Activated CD8-positive, alpha-beta memory T cell treated with anti-CD3 and anti-CD28 coated beads for 24 hours (primary cell): ENCODE measurements around the gene S1PR4.
"Not testable (repeated sequence)": the region's sequence is repeated elsewhere in the genome, so short reads cannot be mapped to it uniquely, and the experiment has no call there.

Experiments
- DNase-seq: peaks from one replicate; pipeline ENCODE4 v3.0.0-alpha.2; 2020

Gene S1PR4

DNA sequence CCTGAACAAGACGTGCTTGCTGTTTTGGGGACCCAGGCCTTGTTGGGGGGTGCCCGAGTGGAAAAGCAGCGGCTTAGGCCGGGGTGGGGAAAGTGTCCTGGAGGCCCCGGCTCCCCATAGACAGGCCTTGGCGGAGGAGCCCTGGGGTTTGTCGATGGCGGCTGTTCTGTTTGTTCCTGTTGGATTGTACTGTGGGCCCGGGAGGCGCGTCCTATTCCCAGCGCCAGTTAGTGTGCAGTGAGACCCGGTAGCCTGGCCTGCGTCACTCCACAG is 18.3 kb downstream of the S1PR4 start:
- DNase-seq = no peak

DNA sequence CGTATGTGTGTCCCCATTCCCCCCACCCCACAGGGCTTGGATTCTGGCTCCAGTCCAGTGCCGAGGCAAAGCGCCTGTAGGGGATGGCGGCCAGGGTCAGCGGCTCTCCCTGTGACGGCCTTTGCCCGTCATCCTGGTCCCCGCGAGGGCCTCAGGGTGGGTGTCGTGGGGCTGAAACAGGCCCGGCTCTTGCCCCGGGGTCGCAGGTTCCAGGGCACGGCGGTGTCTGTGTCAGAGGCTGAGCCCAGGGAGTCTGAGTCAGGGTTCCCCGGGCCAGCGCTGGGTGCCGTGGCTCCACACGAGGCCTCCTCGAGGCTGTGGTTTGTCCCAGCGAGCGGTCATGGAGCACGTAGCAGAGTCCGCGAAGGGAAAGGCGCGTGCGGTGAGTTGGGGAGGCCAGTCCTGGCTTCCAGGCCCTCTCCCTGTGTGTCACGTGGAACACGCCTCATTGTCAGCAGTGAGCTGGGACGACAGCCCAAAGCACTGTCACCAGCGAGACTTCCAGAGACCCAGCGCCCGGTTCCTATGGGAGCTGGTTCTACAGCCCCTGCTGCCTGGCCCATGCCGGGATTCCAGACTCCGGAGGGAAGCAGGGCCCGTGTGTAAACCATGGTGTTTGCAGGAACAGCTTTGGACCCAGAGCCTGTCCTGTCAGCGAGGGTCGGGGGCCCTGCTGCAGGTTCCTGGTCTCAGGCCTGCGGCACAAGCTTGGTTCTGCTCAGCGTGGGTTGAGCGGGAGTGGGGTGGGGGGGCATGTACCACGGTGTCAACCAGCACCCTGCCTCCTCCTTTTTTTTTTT is 20.5 kb downstream of the S1PR4 start:
- DNase-seq = no peak

DNA sequence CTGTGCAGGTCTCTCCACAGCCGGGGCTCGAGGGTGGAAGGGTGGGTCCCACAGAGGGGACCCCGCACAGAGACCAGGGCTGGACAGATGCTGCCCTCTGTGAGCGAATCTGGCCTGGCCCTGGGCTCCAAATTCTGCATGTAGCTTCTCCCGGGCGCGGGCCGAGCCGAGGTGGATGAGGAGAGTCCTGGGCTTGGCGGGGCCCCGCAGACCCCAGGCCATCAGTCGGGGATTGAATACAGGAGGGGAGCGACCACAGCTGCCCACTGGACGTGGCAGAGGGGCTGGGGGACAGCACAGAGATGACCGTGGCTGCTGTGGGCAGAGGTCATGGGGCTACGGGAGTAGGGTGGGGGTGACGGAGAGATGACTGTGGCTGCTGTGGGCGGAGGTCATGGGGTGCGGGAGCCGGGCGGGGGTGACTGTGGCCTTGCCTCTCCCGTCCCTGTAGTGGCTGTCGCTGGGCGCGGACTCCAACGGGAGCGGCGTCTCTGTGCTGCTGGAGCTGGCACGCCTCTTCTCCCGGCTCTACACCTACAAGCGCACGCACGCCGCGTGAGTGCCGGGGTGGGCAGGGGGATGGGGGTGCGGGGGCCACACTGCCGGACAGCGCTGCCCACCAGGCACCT is 22.6 kb downstream of the S1PR4 start:
- no peak for DNase-seq

DNA sequence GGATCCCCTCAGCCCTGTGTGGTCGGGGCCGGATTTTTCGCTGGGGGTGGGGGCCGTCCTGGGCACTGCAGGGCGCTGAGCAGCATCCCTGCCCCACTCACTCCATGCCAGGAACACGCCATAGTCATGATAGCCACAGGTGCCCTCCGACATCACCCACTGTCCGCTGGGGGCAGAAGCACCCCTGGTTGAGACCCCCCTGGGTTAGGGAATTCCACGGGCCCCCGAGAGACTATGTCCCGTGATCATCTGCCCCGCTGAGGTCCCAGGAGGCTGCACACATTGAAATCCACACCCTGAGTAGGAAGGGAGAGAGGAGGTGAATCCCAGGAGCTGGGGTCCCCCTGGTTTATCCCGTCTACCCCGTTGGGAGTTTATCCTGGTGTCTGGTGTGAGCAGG is 23.3 kb downstream of the S1PR4 start:
- DNase-seq = no peak

DNA sequence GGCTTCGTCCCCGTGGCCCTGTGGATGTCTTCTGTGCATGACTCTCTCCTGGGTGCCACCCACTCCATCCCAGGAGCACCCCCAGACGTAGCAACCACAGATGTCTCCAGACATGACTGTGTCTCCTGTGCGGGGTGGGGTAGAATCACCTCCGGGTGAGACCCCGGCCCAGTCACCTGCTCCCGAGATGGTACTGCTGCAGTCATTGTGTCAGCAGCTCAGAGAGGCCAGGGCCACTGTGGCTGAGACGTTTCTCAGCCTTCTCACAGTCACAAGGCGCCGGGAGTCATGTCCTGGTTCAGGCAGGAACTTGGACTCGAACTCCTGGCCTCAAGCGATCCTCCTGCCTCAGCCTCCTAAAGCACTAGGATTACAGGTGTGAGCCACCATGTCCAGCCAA is 23.8 kb downstream of the S1PR4 start:
- no peak for DNase-seq

DNA sequence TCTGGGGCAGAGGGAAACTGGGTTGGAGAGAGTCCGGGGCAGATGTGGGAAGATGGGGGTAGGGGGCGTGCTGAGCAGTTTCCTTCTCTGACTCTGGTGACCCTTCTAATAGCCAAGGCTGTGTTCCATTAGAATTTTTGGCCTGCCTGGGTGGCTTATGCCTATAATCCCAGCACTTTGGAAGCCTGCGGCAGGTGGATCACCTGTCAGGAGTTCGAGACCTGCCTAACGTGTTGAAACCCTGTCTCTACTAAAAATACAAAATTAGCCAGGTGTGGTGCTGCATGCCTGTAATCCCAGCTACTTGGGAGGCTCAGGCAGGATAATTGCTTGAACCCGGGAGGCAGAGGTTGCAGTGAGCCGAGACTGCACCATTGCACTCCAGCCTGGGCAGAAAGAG is 24.3 kb downstream of the S1PR4 start:
- not testable (repeated sequence) for DNase-seq

DNA sequence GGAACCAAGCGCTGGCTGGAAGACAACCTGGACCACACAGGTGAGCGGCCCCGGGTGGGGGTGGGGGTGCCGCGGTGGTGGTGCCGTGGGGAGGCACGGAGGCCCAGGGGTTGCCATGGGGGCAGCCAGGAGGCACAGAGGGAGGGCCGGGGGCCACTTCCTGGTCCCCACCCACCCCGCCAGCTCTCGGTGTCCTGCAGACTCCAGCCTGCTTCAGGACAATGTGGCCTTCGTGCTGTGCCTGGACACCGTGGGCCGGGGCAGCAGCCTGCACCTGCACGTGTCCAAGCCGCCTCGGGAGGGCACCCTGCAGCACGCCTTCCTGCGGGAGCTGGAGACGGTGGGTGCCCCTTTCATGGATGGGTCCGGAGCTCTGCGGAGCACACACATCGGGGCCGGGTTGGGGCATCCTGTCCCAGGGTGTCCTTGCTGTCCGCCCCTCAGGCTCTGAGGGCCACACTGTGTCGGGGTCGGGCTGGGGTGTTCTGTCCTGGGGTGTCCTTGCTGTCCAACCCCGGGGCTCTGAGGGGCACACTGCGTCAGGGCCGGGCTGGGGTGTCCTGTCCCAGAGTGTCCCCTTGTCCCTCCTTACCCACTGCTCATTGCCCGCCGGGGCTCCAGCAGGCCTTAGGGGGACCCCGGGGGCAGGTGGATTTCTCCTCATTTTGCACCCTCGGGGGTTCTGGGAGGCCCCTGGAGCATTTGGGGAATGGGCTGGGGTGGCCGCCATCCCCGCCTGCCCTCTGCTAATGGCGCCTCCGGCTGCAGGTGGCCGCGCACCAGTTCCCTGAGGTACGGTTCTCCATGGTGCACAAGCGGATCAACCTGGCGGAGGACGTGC is 25.5 kb downstream of the S1PR4 start:
- DNase-seq = no peak

DNA sequence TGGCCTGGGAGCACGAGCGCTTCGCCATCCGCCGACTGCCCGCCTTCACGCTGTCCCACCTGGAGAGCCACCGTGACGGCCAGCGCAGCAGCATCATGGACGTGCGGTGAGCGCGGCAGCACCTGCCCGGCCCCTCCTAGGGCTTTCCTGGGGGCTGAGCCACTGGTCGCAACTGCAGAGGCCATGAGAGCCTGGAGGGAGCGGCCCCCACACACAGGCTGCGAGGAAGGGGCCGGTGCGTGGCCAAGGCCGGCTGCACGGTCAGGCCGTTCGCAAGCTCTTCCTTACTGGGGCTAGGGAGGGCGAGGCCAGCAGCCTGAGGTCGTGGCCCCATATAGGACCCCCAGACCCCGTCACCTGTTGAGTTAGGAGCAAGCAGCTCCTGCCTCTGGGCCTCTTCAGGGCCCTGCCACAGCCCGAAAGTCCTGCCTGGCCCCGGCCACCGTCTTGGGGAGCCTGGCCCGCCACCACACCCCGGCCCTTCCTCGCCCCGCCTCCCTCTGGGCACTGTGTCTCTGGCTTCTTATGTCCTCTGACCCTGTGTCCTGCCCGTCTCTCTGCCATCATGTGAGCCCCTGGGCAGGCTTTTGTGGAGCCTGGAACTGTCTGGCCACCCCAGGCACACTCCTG is 26.2 kb downstream of the S1PR4 start:
- DNase-seq = no peak

DNA sequence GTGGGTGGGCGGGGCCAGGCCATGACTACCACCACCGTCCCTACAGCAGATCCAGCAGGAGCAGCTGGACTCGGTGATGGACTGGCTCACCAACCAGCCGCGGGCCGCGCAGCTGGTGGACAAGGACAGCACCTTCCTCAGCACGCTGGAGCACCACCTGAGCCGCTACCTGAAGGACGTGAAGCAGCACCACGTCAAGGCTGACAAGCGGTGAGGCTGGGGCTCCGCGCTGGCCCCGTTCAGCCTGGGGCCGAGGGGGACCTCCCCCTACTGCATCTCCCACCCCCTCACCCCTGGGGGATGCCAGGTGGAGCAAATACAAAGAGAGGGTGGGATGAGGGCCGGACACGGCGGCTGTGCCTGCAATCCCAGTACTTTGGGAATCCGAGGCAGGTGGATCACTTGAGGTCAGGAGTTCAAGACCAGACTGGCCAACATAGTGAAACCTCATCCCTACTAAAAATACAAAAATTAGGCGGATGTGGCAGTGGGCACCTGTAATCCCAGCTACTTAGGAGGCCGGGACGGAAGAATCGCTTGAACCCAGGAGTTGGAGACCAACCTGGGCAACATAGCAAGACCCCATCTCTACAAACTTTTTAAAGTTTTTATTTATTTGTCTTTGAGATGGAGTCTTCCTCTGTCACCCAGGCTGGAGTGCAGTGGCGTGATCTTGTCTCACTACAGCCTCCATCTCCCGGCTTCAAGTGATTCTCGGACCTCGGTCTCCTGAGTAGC is 27.8 kb downstream of the S1PR4 start:
- no peak for DNase-seq

DNA sequence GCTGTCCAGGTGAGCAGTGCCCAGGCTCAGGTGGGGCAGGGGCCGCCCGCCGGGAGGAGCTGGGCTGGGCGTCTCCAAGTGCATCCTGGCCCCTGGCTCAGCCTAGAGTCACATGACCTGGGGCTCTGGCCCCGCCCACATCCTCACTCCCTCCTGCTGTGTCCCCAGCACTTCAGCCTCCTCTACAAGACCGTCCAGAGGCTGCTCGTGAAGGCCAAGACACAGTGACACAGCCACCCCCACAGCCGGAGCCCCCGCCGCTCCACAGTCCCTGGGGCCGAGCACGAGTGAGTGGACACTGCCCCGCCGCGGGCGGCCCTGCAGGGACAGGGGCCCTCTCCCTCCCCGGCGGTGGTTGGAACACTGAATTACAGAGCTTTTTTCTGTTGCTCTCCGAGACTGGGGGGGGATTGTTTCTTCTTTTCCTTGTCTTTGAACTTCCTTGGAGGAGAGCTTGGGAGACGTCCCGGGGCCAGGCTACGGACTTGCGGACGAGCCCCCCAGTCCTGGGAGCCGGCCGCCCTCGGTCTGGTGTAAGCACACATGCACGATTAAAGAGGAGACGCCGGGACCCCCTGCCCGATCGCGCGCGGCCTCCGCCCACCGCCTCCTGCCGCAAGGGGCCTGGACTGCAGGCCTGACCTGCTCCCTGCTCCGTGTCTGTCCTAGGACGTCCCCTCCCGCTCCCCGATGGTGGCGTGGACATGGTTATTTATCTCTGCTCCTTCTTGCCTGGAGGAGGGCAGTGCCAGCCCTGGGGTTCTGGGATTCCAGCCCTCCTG is 29.1 kb downstream of the S1PR4 start:
- DNase-seq = no peak

DNA sequence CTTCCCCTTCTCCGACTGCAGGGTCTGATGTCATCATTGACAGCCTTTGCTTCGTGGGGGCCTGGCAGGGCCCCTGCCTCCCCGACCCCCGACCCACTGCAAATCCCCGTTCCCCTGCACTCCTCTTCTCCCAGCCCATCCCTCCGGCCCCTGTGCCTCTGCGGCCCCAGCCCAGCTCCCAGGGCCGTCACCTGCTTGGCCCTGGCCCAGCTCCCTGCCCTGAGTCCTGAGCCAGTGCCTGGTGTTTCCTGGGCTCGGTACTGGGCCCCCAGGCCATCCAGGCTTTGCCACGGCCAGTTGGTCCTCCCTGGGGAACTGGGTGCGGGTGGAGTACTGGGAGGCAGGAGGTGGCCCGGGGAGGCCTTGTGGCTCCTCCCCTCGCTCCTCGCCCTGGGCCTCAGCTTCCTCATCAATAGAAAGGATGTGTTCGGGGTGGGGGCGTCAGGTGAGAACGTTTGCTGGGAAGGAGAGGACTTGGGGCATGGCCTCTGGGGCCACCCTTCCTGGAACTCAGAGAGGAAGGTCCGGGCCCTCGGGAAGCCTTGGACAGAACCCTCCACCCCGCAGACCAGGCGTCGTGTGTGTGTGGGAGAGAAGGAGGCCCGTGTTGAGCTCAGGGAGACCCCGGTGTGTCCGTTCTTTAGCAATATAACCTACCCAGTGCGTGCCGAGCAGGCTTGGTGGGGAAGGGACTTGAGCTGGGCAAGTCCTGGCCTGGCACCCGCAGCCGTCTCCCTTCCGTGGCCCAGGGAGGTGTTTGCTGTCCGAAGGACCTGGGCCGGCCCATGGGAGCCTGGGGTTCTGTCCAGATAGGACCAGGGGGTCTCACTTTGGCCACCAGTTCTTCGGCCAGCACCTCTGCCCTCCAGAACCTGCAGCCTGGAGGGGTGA is 30.0 kb downstream of the S1PR4 start:
- no peak for DNase-seq

DNA sequence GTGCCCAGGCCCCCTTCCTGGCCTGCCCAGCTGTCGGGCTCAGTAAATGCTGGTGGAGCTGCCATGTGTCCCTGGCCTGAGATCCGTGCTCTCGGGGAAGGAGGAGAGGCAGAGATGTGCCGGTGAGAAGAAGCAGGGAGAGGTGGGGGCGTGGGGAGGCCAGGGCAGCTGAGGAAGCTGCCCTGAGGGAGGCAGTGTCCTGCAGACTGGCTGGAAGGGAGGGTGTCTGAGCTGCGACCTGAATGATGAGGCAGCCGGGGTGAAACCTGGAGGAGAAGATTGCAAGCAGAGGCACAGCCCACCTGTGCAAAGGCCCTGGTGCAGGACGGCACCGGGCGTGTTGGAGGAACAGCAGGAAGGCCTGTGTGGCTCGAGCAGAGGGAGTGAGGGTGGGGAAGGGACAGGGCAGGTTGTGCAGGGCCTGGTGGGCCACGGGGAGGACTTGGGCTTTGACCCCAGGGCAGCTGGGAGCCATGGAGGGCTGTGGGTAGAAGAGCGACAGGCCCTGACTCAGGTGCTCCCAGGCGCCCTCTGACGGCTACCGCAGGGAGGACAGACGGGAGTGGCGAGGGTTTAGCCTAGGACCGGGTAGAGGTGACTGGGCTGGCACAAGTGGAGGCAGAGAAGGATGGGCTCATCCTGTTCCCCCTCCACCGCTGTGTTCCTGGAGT is 31.9 kb downstream of the S1PR4 start:
- peak; percentile 88 for DNase-seq

DNA sequence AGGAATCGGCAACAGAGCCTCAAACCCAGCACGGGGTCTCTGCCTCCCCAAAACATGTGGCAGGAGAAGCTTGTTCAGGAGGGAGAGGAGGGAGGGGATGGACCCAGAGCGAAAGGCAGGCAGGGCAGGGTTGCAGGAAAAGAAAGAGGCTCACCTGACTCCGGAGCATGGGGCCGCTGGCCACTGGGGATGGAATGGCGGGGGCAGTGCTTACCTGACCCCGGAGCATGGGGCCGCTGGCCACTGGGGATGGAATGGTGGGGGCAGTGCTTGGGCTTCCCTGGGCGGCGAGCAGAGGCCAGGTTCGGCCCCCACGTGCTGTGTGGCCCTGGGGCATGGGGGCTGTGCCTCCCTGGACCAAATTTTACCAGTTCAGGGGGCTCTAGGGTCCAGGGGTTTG is 32.6 kb downstream of the S1PR4 start:
- DNase-seq = no peak

DNA sequence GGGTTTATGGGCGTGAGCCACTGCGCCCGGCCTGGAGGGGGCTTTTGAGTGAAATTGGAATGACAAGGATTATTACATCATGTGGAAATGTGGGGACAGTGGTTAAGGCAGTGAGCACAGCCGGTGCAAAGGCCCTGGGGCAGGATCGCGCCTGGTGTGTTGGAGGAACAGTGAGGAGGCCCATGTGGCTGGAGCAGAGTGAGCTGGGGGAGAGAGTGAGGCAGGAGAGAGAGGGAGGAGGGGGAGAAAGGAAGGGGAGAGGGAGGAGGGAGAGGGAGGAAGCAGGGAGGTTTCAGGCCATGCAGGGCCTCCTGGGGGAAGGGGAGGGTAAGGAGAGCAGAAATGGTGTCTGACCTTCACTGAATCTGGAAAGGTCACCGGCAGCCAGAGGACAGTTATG is 34.6 kb downstream of the S1PR4 start:
- DNase-seq = no peak

DNA sequence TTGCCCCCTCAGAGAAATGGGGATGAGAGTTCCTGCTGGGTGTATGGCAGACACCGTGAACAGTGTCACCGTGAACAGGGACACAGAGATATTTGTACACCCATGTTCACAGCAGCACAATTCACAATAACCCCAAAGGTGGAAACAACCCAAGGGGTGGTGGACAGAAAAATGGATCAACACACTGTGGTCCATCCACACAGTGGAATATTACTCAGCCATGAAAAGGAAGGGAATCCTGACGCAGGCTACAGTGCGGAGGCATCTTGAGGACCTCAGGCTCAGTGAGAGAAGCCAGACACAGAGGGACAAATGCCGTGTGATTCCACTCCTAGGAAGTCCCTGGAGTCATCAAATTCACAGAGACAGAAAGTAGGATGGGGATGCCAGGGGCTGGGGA is 38.3 kb downstream of the S1PR4 start:
- DNase-seq = no peak

DNA sequence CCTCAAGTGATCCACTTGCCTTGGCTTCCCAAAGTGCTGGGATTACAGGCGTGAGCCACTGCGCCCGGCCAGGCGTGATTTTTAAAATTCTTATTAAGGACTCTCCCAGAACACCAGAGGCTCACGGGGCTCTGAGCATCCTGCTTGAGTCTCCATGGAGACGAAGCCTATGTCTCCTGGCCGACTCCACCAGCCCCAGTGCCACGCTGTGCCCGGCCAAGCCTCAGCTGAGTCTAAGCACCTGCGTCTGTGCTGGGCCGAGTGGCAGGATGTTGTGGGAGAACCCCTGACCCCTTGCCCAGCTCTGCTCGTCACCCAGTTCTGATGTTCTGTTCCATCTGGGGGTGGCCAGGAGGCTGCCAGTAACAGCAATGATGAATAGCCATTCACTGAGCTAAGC is 42.0 kb downstream of the S1PR4 start:
- DNase-seq = no peak

DNA sequence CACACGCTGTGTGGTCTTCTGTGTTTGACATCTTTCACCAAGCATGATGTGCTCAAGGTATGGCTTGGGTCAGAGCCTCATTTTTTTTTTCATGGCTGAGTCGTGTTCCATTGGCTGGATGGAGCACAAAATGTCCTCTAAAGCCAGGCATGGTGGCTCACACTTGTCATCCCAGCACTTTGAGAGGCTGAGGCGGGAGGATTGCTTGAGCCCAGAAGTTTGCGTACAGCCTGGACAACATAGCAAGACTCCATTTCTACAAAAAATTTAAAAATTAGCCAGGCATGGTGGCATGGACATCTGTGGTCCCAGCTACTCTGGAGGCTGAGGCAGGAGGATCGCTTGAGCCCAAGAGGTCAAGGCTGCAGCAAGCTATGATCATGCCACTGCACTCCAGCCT is 43.0 kb downstream of the S1PR4 start:
- not testable (repeated sequence) for DNase-seq

DNA sequence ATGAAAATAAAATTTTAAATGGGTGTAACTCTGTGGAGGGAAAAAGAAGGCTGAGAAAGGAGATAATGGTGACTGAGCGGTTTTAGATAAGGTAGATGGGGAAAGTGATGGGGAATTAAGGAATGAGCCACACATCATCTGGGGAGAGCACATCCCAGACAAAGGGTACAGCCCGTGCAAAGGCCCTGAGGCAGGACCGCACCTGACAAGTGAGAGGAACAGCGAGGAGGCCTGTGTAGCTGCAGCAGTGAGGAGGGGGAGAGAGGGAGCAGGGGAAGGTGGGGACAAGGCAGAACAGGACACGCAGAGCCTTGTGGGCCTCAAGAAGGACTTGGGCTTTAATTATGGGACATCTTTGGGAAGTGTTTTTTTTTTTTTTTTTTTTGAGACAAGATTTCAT is 44.1 kb downstream of the S1PR4 start:
- DNase-seq = no peak

DNA sequence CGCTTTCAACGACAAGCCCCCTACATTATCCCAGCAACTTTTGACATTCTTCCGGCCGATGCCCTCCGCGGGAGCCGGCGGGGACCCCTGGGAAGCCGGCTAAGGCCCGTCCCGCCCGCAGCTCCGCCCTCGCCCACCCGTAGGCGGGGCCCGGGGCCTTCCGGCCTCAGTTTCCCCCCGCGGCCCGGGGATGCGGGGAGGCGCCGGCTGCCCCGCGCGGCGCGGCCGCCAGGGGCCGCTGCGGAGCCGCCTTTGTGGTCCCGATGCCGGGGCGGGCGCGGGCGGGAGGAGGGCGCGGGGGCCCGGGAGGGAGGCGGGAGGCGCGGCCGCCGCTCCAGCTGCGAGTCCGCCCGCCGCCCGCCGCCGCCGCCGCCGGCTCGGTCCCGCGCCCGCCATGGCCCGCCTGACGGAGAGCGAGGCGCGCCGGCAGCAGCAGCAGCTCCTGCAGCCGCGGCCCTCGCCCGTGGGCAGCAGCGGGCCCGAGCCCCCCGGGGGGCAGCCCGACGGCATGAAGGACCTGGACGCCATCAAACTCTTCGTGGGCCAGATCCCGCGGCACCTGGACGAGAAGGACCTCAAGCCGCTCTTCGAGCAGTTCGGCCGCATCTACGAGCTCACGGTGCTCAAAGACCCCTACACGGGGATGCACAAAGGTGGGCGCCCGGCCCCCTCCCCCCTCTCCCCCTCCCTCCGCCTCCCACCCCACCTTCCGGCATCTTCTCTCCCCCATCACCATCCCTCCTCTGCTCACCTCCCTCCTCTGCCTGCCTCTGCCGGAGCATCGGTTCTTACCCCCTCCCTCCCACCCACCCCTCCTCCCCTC is 46.0 kb downstream of the S1PR4 start, which contains the start of gene CELF5:
Gene CELF5 (plus strand): TSS at position 316 of the 823 bp plus-strand sequence. CDS start 79 bp downstream, at position 395.
- peak; percentile 80 for DNase-seq

DNA sequence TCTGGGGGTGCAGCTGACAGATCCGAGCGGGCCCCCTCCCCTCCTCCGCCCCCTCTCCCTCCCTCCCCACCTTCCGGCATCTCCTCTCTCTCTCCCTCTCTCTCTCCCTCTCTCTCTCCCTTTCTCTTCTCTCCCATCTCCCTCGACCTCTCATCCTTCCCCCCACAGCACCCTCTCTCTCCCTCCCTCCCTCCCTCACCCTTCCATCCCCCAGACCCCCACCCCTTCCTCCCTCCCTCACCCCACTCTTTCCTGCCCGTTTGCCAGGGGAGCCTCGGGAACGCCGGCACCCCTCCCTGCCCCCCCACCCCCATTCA is 46.6 kb downstream of the S1PR4 start:
- DNase-seq = no peak
